Transverse colon (tissue), 4 donors: Measurements from ENCODE around the gene NCOA1. TPM values are rescaled to one million over a fixed set of nuclear protein-coding genes. Genes with fewer than 3 reads are reported as not detected.

Experiments
- DNase-seq: peaks from one replicate; pipeline ENCODE4 v3.0.0-alpha.2; 2019
- H3K27ac ChIP-seq, 4 donors: fragments of 200-600 bp; sonication (generic); 2 replicates each; pipeline ENCODE4 v1.5.1; 2016 to 2018; ENCODE audit warnings: inconsistent platforms in 4 of 4
- H3K27me3 ChIP-seq: fragments of 200-600 bp; sonication (generic); 2 replicates; pipeline ENCODE4 v1.5.1; 2017; ENCODE audit warnings: inconsistent platforms
- H3K36me3 ChIP-seq, 4 donors: fragments of 200-600 bp; sonication (generic); 2 replicates each; pipeline ENCODE4 v1.5.1; 2017 to 2019; ENCODE audit warnings: inconsistent platforms in 4 of 4
- H3K4me1 ChIP-seq, 4 donors: fragments of 200-600 bp; sonication (generic); 2 replicates each; pipeline ENCODE4 v1.5.1; 2017 to 2020; ENCODE audit warnings: inconsistent platforms in 4 of 4
- H3K4me3 ChIP-seq, 4 donors: fragments of 200-600 bp; sonication (generic); 1 replicate in 1 of 4; 2 replicates in 3 of 4; pipeline versions ENCODE4 v1.5.1 to v1.6.1; 2017 to 2019; ENCODE audit warnings: inconsistent platforms in 4 of 4
- H3K9me3 ChIP-seq, 2 donors: fragments of 200-600 bp; sonication (generic); 2 replicates each; pipeline ENCODE4 v1.5.1; 2017 to 2019; ENCODE audit warnings: inconsistent platforms in 2 of 2
- EP300 ChIP-seq: sonication (generic); formaldehyde crosslinking; IDR thresholded peaks from one replicate; pipeline ENCODE4 v1.6.1; 2017; ENCODE audit warnings: antibody characterized with exemption, low read depth
- POLR2A ChIP-seq: fragments of 450-650 bp; IDR thresholded peaks from one replicate; pipeline ENCODE4 v1.6.1; 2016; ENCODE audit warnings: antibody characterized with exemption, mild to moderate bottlenecking, moderate library complexity
- POLR2AphosphoS5 ChIP-seq, 3 donors: sonication (generic); formaldehyde crosslinking; IDR thresholded peaks; one replicate each; pipeline ENCODE4 v1.6.1; 2016; ENCODE audit warnings: antibody characterized with exemption in 3 of 3
- WGBS, 2 donors: methylation state at CpG; one replicate each; pipeline ENCODE4 v1.1.5; 2018; ENCODE audit warnings: low coverage in 1 of 2; 5-methylcytosine and 5-hydroxymethylcytosine counted together
- in situ Hi-C, 4 donors: fragments of 200-750 bp; cut with MboI; loops; one replicate each; pipeline versions ENCODE4 v1.15.0 to v1.15.1; 2017; ENCODE audit warnings: low sequenced_read_pairs in 3 of 4, low pct_ligation_motif_present in 1 of 4, low pct_unique_long_range_greater_than_20kb in 1 of 4
- intact Hi-C: fragments of 100-400 bp; cut with DNase I; formaldehyde crosslinking; loops from one replicate; pipeline ENCODE4 v1.15.1; 2023; ENCODE audit warnings: low total_unique reads
- total RNA-seq, 4 donors: library from RNA; depleted of rRNA; stranded (reverse); fragments of >200 nt; gene quantifications; one replicate each; pipeline ENCODE4 v1.1.0, GENCODE V29; 2016
- TF ChIP-seq, protein P1 (sequence below), 5 experiments: fragments of 200-600 bp in 3 of 5; fragments of 450-650 bp in 2 of 5; sonication (generic) in 3 of 5; IDR thresholded peaks; 1 replicate in 2 of 5; 2 replicates in 3 of 5; pipeline ENCODE4 v1.5.1; 2016 to 2017; ENCODE audit warnings: antibody characterized with exemption in 5 of 5, inconsistent platforms in 3 of 5, mild to moderate bottlenecking in 2 of 5, moderate library complexity in 1 of 5

NCOA1 gene
- total RNA-seq, 4 donors from 2014 or later, result 32.9 to 56.5 (median 47.9) TPM

DNA sequence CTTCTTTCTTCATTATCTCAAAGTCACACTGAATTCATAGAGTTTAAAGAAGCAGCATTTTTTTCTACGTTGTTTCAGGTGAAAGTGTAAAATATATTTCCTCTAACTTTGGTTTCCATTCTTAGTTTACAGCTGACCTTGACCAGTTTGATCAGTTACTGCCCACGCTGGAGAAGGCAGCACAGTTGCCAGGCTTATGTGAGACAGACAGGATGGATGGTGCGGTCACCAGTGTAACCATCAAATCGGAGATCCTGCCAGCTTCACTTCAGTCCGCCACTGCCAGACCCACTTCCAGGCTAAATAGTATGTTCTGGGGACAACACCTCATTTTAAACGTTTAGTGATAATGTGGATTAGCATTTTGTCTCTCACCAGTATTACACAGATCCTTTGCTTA, 219.8 kb downstream of the NCOA1 start:
- TF ChIP-seq, protein P1, sequence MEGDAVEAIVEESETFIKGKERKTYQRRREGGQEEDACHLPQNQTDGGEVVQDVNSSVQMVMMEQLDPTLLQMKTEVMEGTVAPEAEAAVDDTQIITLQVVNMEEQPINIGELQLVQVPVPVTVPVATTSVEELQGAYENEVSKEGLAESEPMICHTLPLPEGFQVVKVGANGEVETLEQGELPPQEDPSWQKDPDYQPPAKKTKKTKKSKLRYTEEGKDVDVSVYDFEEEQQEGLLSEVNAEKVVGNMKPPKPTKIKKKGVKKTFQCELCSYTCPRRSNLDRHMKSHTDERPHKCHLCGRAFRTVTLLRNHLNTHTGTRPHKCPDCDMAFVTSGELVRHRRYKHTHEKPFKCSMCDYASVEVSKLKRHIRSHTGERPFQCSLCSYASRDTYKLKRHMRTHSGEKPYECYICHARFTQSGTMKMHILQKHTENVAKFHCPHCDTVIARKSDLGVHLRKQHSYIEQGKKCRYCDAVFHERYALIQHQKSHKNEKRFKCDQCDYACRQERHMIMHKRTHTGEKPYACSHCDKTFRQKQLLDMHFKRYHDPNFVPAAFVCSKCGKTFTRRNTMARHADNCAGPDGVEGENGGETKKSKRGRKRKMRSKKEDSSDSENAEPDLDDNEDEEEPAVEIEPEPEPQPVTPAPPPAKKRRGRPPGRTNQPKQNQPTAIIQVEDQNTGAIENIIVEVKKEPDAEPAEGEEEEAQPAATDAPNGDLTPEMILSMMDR (IDR thresholded peaks at IDR 0.05), result no peak
- no peak for TF ChIP-seq POLR2A
- no peak for TF ChIP-seq EP300
- no peak for TF ChIP-seq POLR2AphosphoS5 (IDR thresholded peaks at IDR 0.05)
- in situ Hi-C loops (no loop called here), intact Hi-C loops (no loop called here)
- Histone ChIP-seq H3K9me3 (no peaks in the 10 kb centered on the region), H3K4me1 (no peaks in the 10 kb centered on the region), H3K36me3 (peaks cover 0 to 43% (median 9%) of the 10 kb centered on the region in 4 donors), H3K4me3 (no peak overlapping the region), H3K27me3 (no peaks in the 10 kb centered on the region), H3K27ac (no peak overlapping the region)
- WGBS, 2 donors, result 92 to 100% methylated on average over 6 of the region's 6 CpGs
- DNase-seq, result no peak

DNA sequence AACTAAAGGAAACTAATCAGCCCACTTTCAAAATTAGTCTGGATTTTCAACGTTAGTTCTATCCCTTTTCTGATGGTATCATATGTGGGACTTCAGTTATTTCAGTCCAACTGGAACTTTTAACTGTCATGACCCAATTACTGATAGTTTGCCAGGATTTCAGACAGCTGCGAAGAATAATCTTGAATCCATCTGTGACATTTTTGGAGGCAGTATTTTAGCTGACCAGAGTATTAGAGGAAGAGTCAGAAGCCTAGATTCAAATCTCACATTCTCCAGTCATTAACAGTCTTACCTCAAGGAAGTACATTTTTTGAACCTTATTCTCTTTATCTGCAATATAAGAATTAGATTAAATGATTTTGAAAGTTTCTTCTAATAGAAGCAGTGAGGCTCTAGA, 220.8 kb downstream of the NCOA1 start:
- H3K27me3 ChIP-seq, result no peaks in the 10 kb centered on the region
- 80 to 86% methylated on average over 2 of the region's 2 CpGs for WGBS, 2 donors
- peaks cover 0 to 38% (median 7%) of the 10 kb centered on the region in 4 donors for H3K36me3 ChIP-seq
- H3K4me1 ChIP-seq, result no peaks in the 10 kb centered on the region
- in situ Hi-C loops, result no loop called here
- no peak overlapping the region for H3K4me3 ChIP-seq
- H3K27ac ChIP-seq, result no peak overlapping the region
- intact Hi-C loops, result no loop called here
- TF ChIP-seq EP300, result no peak
- TF ChIP-seq POLR2A, result no peak
- TF ChIP-seq, protein P1 (IDR thresholded peaks at IDR 0.05), result no peak
- no peak for TF ChIP-seq POLR2AphosphoS5 (IDR thresholded peaks at IDR 0.05)
- DNase-seq, result no peak
- H3K9me3 ChIP-seq, result no peaks in the 10 kb centered on the region

DNA sequence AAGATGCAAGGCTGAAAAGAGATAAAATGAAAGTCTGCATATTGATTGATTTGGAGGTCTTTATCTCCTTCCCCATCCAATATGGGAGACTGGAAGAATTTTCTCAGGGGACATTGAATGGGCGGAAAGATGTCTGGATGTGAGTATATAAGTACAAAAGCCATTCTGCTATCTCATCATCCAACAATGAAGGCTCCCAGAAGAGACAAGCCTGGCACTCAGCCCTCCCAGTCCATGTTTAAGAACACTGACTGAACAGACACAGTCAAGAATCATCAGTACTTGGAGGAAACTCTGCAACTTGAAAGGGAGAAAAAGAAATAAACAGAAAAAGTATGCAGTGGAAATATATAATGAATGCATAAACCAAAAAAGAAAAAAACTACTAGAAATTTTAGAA, 221.2 kb downstream of the NCOA1 start:
- TF ChIP-seq EP300 (no peak), POLR2A (no peak), POLR2AphosphoS5 (IDR thresholded peaks at IDR 0.05) (no peak)
- TF ChIP-seq, protein P1 (IDR thresholded peaks at IDR 0.05), result no peak
- H3K36me3 ChIP-seq, result peaks cover 0 to 35% (median 5%) of the 10 kb centered on the region in 4 donors

DNA sequence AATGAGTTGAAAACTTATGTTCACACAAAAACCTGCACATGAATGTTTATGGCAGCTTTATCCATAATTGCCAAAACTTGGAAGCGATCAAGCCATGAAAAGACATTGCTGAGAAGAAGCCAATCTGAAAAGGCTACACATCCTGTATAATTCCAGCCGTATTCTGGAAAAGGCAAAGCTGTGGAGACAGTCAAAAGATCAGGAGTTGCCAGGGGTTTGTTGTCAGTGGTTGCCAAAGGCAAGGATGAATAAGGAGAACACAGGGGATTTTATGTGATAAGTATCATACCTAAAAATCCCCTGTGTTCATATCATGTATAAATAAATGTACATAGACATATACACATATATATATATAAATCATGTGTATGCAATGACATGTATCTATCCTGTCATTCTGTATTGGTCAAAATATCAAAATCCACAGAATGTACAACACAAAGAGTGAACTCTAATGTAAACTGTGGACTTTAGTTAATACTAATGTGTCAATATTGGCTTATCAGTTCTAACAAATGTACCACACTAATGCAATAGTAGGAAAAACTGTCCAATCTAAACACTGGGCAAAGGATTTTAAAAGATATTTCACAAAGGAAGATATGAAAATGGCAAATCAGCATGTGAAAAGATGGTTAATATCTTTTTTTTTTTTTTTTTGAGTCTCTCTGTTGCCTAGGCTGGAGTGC, 226.4 kb downstream of the NCOA1 start:
- TF ChIP-seq POLR2A (no peak), POLR2AphosphoS5 (IDR thresholded peaks at IDR 0.05) (no peak), EP300 (no peak)
- TF ChIP-seq, protein P1 (IDR thresholded peaks at IDR 0.05), result no peak
- no peaks in the 10 kb centered on the region for H3K27me3 ChIP-seq
- no peak overlapping the region for H3K27ac ChIP-seq
- 93 to 100% methylated on average over 2 of the region's 2 CpGs for WGBS, 2 donors
- H3K9me3 ChIP-seq, result no peaks in the 10 kb centered on the region
- in situ Hi-C loops, result no loop called here
- DNase-seq, result no peak
- no peak overlapping the region for H3K4me3 ChIP-seq
- intact Hi-C loops, result no loop called here
- H3K4me1 ChIP-seq, result peaks cover 4 to 13% (median 12%) of the 10 kb centered on the region in 4 donors
- H3K36me3 ChIP-seq, result peaks cover 0 to 28% (median 0%) of the 10 kb centered on the region in 4 donors

More for the DNA sequence above, 221.2 kb downstream of the NCOA1 start:
- no peak overlapping the region for H3K4me3 ChIP-seq
- intact Hi-C loops (no loop called here), in situ Hi-C loops (no loop called here)
- H3K27ac ChIP-seq, result no peak overlapping the region
- WGBS, 2 donors, result 100% methylated on average over 1 of the region's 1 CpG
- H3K4me1 ChIP-seq, result no peaks in the 10 kb centered on the region
- no peak for DNase-seq
- no peaks in the 10 kb centered on the region for H3K9me3 ChIP-seq
- H3K27me3 ChIP-seq, result no peaks in the 10 kb centered on the region
